Muscle of leg (tissue), 16 donors: ENCODE results near the gene NUP205. TPM values are rescaled to one million over a fixed set of nuclear protein-coding genes. Genes with fewer than 3 reads are reported as not detected.

ENCODE experiments used
- DNase-seq: peaks from one replicate; pipeline ENCODE4 v3.0.0; 2013
- H3K27ac ChIP-seq: one replicate; pipeline ENCODE4 v1.5.1; 2013; ENCODE audit warnings: mild to moderate bottlenecking, low read length, control low read depth
- H3K27me3 ChIP-seq: one replicate; pipeline ENCODE4 v1.6.1; 2013; ENCODE audit warnings: low read length; ENCODE audit not compliant: control insufficient read depth, insufficient read depth
- H3K36me3 ChIP-seq: one replicate; pipeline ENCODE4 v1.6.1; 2013; ENCODE audit warnings: low read length; ENCODE audit not compliant: control insufficient read depth, insufficient read depth
- H3K4me1 ChIP-seq: one replicate; pipeline ENCODE4 v1.6.1; 2013; ENCODE audit warnings: low read length; ENCODE audit not compliant: control insufficient read depth, insufficient read depth
- H3K4me3 ChIP-seq: one replicate; pipeline ENCODE4 v1.5.1; 2013; ENCODE audit warnings: low read length, control low read depth
- H3K9me3 ChIP-seq: replicated peaks from 2 replicates; pipeline ENCODE4 v1.6.1; 2013; ENCODE audit warnings: low read depth, low read length; ENCODE audit not compliant: control insufficient read depth
- WGBS: methylation state at CpG from one replicate; pipeline ENCODE4 v1.1.5; 2013; ENCODE audit warnings: missing lambda C conversion rate; ENCODE audit not compliant: insufficient coverage; 5-methylcytosine and 5-hydroxymethylcytosine counted together
- long read RNA-seq, 11 donors: transcript quantifications; one replicate each; lab custom pipeline, GENCODE V29; 2026
- polyA plus RNA-seq, 8 donors: library from polyadenylated mRNA; unstranded; fragments of 120-200 nt; gene quantifications; one replicate each; pipeline versions ENCODE4 v1.2.1 to v1.2.3, GENCODE V29; 2013; ENCODE audit warnings: inconsistent platforms in 1 of 8, low replicate concordance in 1 of 8; ENCODE audit not compliant: insufficient read length in 8 of 8, insufficient read depth in 1 of 8
- total RNA-seq: library from RNA; stranded (reverse); fragments of 120-200 nt; gene quantifications from one replicate; pipeline ENCODE4 v1.2.4, GENCODE V29; 2013

NUP205 gene, protein sequence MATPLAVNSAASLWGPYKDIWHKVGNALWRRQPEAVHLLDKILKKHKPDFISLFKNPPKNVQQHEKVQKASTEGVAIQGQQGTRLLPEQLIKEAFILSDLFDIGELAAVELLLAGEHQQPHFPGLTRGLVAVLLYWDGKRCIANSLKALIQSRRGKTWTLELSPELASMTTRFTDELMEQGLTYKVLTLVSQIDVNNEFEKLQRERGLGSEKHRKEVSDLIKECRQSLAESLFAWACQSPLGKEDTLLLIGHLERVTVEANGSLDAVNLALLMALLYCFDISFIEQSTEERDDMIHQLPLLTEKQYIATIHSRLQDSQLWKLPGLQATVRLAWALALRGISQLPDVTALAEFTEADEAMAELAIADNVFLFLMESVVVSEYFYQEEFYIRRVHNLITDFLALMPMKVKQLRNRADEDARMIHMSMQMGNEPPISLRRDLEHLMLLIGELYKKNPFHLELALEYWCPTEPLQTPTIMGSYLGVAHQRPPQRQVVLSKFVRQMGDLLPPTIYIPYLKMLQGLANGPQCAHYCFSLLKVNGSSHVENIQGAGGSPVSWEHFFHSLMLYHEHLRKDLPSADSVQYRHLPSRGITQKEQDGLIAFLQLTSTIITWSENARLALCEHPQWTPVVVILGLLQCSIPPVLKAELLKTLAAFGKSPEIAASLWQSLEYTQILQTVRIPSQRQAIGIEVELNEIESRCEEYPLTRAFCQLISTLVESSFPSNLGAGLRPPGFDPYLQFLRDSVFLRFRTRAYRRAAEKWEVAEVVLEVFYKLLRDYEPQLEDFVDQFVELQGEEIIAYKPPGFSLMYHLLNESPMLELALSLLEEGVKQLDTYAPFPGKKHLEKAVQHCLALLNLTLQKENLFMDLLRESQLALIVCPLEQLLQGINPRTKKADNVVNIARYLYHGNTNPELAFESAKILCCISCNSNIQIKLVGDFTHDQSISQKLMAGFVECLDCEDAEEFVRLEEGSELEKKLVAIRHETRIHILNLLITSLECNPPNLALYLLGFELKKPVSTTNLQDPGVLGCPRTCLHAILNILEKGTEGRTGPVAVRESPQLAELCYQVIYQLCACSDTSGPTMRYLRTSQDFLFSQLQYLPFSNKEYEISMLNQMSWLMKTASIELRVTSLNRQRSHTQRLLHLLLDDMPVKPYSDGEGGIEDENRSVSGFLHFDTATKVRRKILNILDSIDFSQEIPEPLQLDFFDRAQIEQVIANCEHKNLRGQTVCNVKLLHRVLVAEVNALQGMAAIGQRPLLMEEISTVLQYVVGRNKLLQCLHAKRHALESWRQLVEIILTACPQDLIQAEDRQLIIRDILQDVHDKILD (N-terminal part only)
- total RNA-seq (37.2 TPM), polyA plus RNA-seq (10 to 100 TPM; 29.6 to 40.5 (median 33.7) TPM)
- long read RNA-seq, donor 1, partial matches to known transcripts = 0 of 1 reads
- long read RNA-seq, donor 1, other reads (novel, unspliced or antisense) = 0 of 1 reads
- long read RNA-seq, donor 2 = 0 reads
- long read RNA-seq, donor 3, partial matches to known transcripts = 0 of 1 reads
- long read RNA-seq, donor 3, other reads (novel, unspliced or antisense) = 0 of 1 reads
- long read RNA-seq, donor 4 = 0 reads
- long read RNA-seq, donor 5, full-length matches to known transcripts = 3 of 13 reads
- long read RNA-seq, donor 5, partial matches to known transcripts = 10 of 13 reads
- long read RNA-seq, donor 5, other reads (novel, unspliced or antisense) = 0 of 13 reads
- long read RNA-seq, donor 6, full-length matches to known transcripts = 5 of 5 reads
- long read RNA-seq, donor 6, partial matches to known transcripts = 0 of 5 reads
- long read RNA-seq, donor 6, other reads (novel, unspliced or antisense) = 0 of 5 reads
- long read RNA-seq, donor 7 = 0 reads
- long read RNA-seq, donor 8, partial matches to known transcripts = 6 of 6 reads
- long read RNA-seq, donor 8, other reads (novel, unspliced or antisense) = 0 of 6 reads
- long read RNA-seq, donor 9, partial matches to known transcripts = 0 of 3 reads
- long read RNA-seq, donor 9, other reads (novel, unspliced or antisense) = 0 of 3 reads
- long read RNA-seq, donor 10, full-length matches to known transcripts = 6 of 6 reads
- long read RNA-seq, donor 10, partial matches to known transcripts = 0 of 6 reads
- long read RNA-seq, donor 10, other reads (novel, unspliced or antisense) = 0 of 6 reads
- long read RNA-seq, donor 11, partial matches to known transcripts = 0 of 1 reads
- long read RNA-seq, donor 11, other reads (novel, unspliced or antisense) = 0 of 1 reads

DNA sequence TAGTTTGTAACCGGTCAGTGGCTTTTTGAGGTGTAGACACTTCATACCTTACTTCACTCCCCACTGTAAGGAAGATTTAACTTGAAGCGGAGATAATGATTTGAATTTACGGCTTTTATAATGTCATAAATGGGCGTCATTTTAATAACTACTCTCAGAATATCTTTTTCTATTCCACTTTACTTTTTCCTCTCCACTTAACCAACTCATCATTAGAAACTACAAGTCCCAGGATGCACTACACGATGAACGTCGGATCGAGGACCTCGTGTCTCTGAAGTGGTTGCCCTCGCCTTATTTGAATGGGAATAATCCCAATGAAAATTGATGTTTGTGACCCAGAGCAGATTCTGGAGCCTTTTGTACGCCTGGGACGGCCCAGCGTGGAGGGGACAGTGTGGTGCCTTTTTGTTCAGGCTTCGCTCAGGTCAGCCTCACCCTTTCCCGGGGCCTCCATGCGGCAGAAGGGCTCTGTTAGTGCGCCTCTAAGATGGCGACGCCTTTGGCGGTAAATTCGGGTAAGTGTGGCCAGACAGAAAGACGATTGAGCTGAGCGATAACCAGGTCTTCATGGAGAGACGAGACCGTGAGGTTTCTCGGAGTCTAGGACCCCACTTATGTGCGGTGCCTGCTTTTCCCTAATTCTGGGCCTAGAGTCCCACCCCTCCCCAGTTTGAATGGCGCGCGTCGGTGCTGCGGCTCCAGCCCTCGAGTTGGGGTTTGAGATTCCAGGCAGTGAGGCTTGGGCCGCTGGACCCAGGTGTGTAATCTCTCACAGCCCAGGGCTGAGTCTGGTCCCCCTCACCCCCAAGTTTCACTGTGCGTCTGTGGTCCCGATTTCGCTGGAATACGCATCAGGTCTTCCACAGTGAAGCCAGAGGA is at the start of gene NUP205:
NUP205 (plus strand) TSS at position 463 of the 882 bp plus-strand sequence; CDS start at position 491, 28 bp downstream.
- H3K4me3 ChIP-seq = peak within 1 kb of the TSS; percentile 91
- H3K27me3 ChIP-seq = no peaks in the 10 kb centered on the region
- peak; percentile 94 for DNase-seq
- H3K9me3 ChIP-seq = no peaks in the 10 kb centered on the region
- peak within 1 kb of the TSS; percentile 98 for H3K27ac ChIP-seq
- WGBS = 0% methylated on average over 28 of the region's 38 CpGs
- no peaks in the 10 kb centered on the region for H3K36me3 ChIP-seq
- peaks cover 2% of the 10 kb centered on the region for H3K4me1 ChIP-seq

DNA sequence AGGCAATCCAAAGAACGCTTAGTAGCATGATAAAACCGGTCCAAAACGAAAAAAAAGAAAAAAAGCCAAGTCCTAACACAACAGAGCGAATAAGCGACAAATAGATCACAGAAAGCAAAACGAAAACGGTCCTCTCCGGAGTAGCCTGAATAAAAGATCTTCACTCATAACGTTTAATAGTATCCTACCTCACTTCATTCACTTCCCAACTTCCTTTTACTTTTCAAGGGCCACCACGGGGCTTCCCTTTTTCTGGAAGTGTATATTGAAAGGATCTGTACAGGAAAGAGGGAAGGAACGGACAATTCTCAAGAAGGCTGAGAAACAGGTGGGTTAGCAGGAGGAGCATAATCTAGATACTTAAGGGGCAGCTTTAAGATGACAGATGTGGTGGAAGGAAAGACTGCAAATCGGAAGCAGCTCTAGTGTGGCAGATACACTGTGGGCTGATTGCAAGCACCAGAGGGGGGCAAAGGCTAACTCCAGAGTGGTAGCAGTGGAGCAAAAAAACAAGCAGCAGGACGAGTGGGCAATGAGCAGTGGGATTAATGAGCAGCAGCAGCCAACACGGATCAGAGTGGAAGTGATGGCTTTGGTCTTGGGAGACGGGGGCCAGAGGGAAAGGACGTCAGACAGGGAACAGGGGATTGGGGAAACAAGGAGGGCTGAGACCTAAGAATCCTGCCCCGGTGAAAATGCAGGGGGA is 48.7 kb upstream of the NUP205 start:
- Histone ChIP-seq H3K27me3 (no peaks in the 10 kb centered on the region), H3K4me1 (peaks cover 2% of the 10 kb centered on the region), H3K27ac (peak overlapping the region; percentile 99), H3K36me3 (no peaks in the 10 kb centered on the region), H3K9me3 (no peaks in the 10 kb centered on the region), H3K4me3 (peak overlapping the region; percentile 84)
- WGBS = 1% methylated on average over 8 of the region's 17 CpGs
- DNase-seq = peak; percentile 51

DNA sequence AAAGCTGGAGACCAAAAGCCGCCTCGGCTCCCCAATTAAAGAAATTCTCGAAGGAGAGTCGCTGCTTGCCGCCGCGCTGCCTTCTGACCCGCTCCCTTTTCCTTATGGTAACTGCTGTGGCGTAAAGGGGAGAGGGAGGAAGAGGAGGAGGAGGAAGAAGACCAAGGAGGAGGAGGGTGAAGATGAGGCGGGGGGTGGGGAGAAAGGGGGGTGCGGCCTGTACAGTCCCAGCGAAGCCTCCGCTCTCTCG is 48.2 kb upstream of the NUP205 start:
- Histone ChIP-seq H3K36me3 (no peaks in the 10 kb centered on the region), H3K27ac (peak overlapping the region; percentile 99), H3K9me3 (no peaks in the 10 kb centered on the region), H3K27me3 (no peaks in the 10 kb centered on the region), H3K4me1 (peaks cover 2% of the 10 kb centered on the region), H3K4me3 (peak overlapping the region; percentile 84)
- no peak for DNase-seq
- WGBS = 0% methylated on average over 10 of the region's 14 CpGs

DNA sequence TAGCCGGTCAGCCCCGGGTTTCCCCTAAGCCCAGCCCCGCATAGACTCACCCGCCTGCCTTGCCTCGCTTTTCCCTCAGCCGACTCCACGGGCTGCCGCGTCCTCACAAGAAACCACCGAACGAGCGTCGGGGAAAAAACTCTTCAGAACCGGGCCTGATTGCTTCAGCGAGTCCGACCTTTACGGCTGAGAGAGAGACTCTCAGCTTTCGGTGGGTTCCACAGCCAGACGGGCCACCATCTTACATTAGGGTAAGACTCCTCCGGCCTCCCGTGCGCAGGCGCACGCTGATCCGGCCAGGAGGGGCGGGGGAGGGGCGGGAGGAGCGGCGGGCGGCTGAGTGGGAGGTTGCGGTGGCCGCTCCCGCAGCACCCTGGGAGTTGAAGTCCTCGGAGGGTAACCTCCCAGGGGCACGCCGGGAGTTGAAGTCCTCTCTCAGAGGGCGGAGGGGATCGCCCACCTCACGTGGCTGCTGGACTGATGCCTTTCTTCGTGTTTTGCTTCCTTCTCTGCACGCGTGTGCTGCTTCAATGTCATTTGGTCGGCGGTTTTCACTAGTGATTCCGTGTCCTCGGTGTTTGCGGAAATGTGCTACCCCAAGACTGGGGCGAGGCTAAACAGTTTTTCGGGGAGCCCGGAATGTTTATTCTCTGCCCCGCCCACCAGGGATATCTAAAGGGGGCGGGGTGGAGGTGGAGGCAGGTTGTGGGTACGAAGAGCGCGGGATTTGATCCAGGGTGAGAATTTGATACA is 47.7 kb upstream of the NUP205 start, which contains the start of gene CNOT4:
CNOT4 (minus strand) TSS at position 264 of the 753 bp plus-strand sequence. CDS start 71,771 bp downstream, outside the sequence.
- peak; percentile 99 for DNase-seq
- Histone ChIP-seq H3K9me3 (no peaks in the 10 kb centered on the region), H3K27me3 (no peaks in the 10 kb centered on the region), H3K36me3 (no peaks in the 10 kb centered on the region), H3K4me1 (peaks cover 2% of the 10 kb centered on the region), H3K27ac (peak within 1 kb of the TSS; percentile 99), H3K4me3 (peak within 1 kb of the TSS; percentile 84)
- 0% methylated on average over 40 of the region's 55 CpGs for WGBS

DNA sequence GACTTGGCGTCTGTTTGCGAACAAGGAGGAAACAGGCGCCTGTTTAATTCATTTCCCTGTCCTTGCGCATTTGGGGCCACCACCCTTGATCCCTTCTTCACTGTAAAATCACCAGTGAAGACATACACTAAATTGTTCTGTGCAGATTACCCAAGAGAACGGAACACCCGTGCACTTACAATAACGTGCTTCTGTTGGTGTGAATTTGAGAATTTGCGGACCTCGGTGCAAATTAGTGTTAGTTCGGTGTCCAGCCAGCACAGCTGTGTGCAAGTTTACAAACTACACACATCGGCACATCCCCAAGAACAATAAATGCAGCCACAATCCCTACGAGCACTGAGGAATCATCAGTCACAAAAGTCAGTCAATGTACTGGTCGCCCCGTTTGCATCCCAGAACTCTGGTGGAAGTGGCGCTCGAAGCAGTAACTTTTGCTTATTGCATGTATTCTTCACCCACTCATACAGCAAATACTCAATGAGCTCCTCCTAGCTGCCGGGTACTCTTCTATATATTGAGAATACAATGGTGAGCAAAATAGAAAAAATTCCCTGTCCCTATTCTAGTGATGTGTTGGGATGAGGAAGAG is 47.0 kb upstream of the NUP205 start:
- WGBS = 0% methylated on average over 7 of the region's 17 CpGs
- Histone ChIP-seq H3K27ac (peak overlapping the region; percentile 49), H3K4me3 (peak overlapping the region; percentile 84), H3K9me3 (no peaks in the 10 kb centered on the region), H3K4me1 (peaks cover 2% of the 10 kb centered on the region), H3K36me3 (no peaks in the 10 kb centered on the region), H3K27me3 (no peaks in the 10 kb centered on the region)
- peak; percentile 50 for DNase-seq

DNA sequence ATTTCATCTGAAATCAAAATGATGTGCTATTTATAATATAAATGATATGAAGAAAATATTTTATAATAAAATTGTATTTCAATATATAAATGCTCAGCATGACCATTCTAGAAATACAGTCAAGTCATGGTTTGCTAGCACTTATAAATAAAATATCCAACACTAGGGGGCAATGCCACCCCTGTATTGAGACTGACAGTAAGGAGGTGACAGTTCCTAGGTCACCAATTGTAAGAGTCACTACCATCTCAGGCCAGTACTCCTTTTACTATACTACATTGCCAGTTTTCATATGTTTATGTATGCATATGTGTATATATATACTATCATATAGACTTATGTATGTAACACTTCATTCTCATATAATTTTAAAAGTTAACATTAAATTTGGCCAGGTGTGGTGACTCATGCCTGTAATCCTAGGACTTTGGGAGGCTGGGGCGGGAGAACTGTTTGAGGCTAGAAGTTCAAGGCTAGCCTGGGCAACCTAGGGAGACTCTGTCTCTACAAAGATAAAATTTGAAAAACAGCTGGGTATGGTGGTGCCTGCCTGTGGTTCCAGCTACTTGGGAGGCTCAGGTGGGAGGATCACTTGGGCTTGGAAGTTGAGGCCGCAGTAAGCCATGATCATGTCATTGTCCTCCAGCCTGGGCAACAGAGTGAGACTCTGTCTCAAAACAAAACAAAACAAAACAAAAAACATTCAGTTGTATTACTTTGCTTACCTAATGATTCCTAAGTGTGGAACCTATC is 45.4 kb upstream of the NUP205 start:
- no peak overlapping the region for H3K27ac ChIP-seq
- H3K9me3 ChIP-seq = no peaks in the 10 kb centered on the region
- H3K4me1 ChIP-seq = peaks cover 2% of the 10 kb centered on the region
- no peaks in the 10 kb centered on the region for H3K27me3 ChIP-seq
- peak; percentile 49 for DNase-seq
- H3K36me3 ChIP-seq = no peaks in the 10 kb centered on the region
- H3K4me3 ChIP-seq = no peak overlapping the region
- WGBS = 86% methylated on average over 1 of the region's 2 CpGs

DNA sequence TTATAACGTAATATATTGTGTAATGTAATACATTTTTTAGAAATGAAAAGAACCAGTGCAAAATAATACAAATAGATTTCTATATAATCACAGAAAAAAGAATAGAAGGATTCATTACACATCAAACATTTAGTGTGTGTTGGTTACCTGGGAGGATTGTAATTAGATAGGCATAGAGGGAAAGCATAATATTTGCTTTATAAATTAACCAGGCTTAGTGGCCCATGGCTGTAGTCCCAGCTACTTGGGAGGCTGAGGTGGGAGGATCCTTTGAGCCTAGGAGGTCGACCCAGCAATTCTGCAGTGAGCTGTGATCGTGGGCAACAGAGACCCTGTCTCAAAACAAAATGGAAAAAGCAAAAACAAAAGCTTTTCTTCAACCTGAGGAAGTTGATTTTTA is 42.9 kb upstream of the NUP205 start:
- no CpG with 5 or more reads among the region's 3 CpGs for WGBS
- Histone ChIP-seq H3K4me1 (no peaks in the 10 kb centered on the region), H3K27ac (no peak overlapping the region), H3K9me3 (no peaks in the 10 kb centered on the region), H3K27me3 (no peaks in the 10 kb centered on the region), H3K36me3 (no peaks in the 10 kb centered on the region), H3K4me3 (no peak overlapping the region)
- no peak for DNase-seq
